Tibial artery (tissue), 4 donors: ENCODE measurements around the gene CD83.
A peak's percentile ranks its signal among the peaks of the same experiment; 100 is the strongest.

Experiments
- DNase-seq, 2 donors: peaks; one replicate each; pipeline ENCODE4 v3.0.0-alpha.2; 2019
- H3K27ac ChIP-seq, 2 donors: fragments of 200-600 bp; sonication (generic) in 1 of 2; 1 replicate in 1 of 2; 2 replicates in 1 of 2; pipeline ENCODE4 v1.5.1; 2018 to 2019; ENCODE audit warnings: mild to moderate bottlenecking in 1 of 2
- H3K27me3 ChIP-seq, 2 donors: fragments of 200-600 bp; sonication (generic) in 1 of 2; one replicate each; pipeline versions ENCODE4 v1.5.1 to v1.6.0; 2016 to 2019
- H3K36me3 ChIP-seq, 3 donors: fragments of 200-600 bp; sonication (generic) in 2 of 3; one replicate each; pipeline ENCODE4 v1.5.1; 2016 to 2019; ENCODE audit warnings: mild to moderate bottlenecking in 2 of 3
- H3K4me1 ChIP-seq, 4 donors: fragments of 200-600 bp; sonication (generic) in 2 of 4; 1 replicate in 3 of 4; 2 replicates in 1 of 4; pipeline ENCODE4 v1.5.1; 2016 to 2019
- H3K4me3 ChIP-seq, 2 donors: fragments of 200-600 bp; sonication (generic) in 1 of 2; 1 replicate in 1 of 2; 2 replicates in 1 of 2; pipeline ENCODE4 v1.5.1; 2018 to 2019; ENCODE audit warnings: mild to moderate bottlenecking in 2 of 2
- H3K9me3 ChIP-seq, 3 donors: fragments of 200-600 bp; sonication (generic) in 1 of 3; one replicate each; pipeline ENCODE4 v1.5.1; 2016 to 2019
- intact Hi-C: fragments of 100-400 bp; cut with DNase I; formaldehyde crosslinking; loops from one replicate; pipeline ENCODE4 v1.15.0; 2023; ENCODE audit warnings: low total_unique reads
- TF ChIP-seq, protein P1 (sequence below), 2 experiments: fragments of 200-600 bp in 1 of 2; fragments of 450-650 bp in 1 of 2; IDR thresholded peaks; one replicate each; pipeline ENCODE4 v1.5.1; 2017 to 2019; ENCODE audit warnings: antibody characterized with exemption in 2 of 2, mild to moderate bottlenecking in 1 of 2, moderate library complexity in 1 of 2

The CD83 gene

GRCh38 chr6:14092838-14093789 lies 24.5 kb upstream of the CD83 start:
- no peaks in the 10 kb centered on the region for H3K36me3 ChIP-seq
- TF ChIP-seq, protein P1, sequence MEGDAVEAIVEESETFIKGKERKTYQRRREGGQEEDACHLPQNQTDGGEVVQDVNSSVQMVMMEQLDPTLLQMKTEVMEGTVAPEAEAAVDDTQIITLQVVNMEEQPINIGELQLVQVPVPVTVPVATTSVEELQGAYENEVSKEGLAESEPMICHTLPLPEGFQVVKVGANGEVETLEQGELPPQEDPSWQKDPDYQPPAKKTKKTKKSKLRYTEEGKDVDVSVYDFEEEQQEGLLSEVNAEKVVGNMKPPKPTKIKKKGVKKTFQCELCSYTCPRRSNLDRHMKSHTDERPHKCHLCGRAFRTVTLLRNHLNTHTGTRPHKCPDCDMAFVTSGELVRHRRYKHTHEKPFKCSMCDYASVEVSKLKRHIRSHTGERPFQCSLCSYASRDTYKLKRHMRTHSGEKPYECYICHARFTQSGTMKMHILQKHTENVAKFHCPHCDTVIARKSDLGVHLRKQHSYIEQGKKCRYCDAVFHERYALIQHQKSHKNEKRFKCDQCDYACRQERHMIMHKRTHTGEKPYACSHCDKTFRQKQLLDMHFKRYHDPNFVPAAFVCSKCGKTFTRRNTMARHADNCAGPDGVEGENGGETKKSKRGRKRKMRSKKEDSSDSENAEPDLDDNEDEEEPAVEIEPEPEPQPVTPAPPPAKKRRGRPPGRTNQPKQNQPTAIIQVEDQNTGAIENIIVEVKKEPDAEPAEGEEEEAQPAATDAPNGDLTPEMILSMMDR (IDR thresholded peaks at IDR 0.05) = no peak
- intact Hi-C loops = no loop called here

GRCh38 chr6:14094721-14095120 lies 22.9 kb upstream of the CD83 start:
- intact Hi-C loops = no loop called here
- no peak overlapping the region for H3K27ac ChIP-seq
- H3K4me3 ChIP-seq = no peak overlapping the region
- peaks cover 0 to 3% of the 10 kb centered on the region in 2 donors for H3K27me3 ChIP-seq
- no peak for DNase-seq
- TF ChIP-seq, protein P1 (IDR thresholded peaks at IDR 0.05) = no peak
- no peaks in the 10 kb centered on the region for H3K36me3 ChIP-seq
- H3K4me1 ChIP-seq = no peaks in the 10 kb centered on the region
- no peaks in the 10 kb centered on the region for H3K9me3 ChIP-seq

More at GRCh38 chr6:14092838-14093789, 24.5 kb upstream of the CD83 start:
- DNase-seq = peak in 1 of 2 donors; percentile 21
- Histone ChIP-seq H3K27ac (no peak overlapping the region), H3K27me3 (peaks cover 0 to 6% of the 10 kb centered on the region in 2 donors), H3K4me3 (no peak overlapping the region), H3K4me1 (no peaks in the 10 kb centered on the region), H3K9me3 (no peaks in the 10 kb centered on the region)

GRCh38 chr6:14095437-14095836 lies 22.1 kb upstream of the CD83 start:
- TF ChIP-seq, protein P1 (IDR thresholded peaks at IDR 0.05) = no peak
- DNase-seq = no peak
- intact Hi-C loops = no loop called here
- peaks cover 0 to 3% of the 10 kb centered on the region in 2 donors for H3K27me3 ChIP-seq
- H3K4me3 ChIP-seq = no peak overlapping the region
- H3K36me3 ChIP-seq = no peaks in the 10 kb centered on the region
- no peak overlapping the region for H3K27ac ChIP-seq
- no peaks in the 10 kb centered on the region for H3K9me3 ChIP-seq
- no peaks in the 10 kb centered on the region for H3K4me1 ChIP-seq

GRCh38 chr6:14100138-14100537 lies 17.4 kb upstream of the CD83 start:
- Histone ChIP-seq H3K27ac (no peak overlapping the region), H3K4me3 (no peak overlapping the region), H3K4me1 (no peaks in the 10 kb centered on the region), H3K36me3 (no peaks in the 10 kb centered on the region), H3K9me3 (no peaks in the 10 kb centered on the region), H3K27me3 (peaks cover 0 to 12% of the 10 kb centered on the region in 2 donors)
- no peak for DNase-seq
- intact Hi-C loops = no loop called here
- TF ChIP-seq, protein P1 (IDR thresholded peaks at IDR 0.05) = no peak

- no peak overlapping the region for H3K4me3 ChIP-seq
- peaks cover 0 to 12% of the 10 kb centered on the region in 2 donors for H3K27me3 ChIP-seq
- intact Hi-C loops = no loop called here
- H3K4me1 ChIP-seq = no peaks in the 10 kb centered on the region
- H3K36me3 ChIP-seq = no peaks in the 10 kb centered on the region
- TF ChIP-seq, protein P1 (IDR thresholded peaks at IDR 0.05) = no peak
- H3K9me3 ChIP-seq = no peaks in the 10 kb centered on the region
- no peak overlapping the region for H3K27ac ChIP-seq
- no peak for DNase-seq
Measured at GRCh38 chr6:14100966-14101365, 16.6 kb upstream of the CD83 start.
